ENCODE data around the gene FBXO15.

Gene FBXO15

GRCh38 chr18:74152857-74153256 is 5.2 kb upstream of the FBXO15 start:
- no peak for DNase-seq

GRCh38 chr18:74152270-74152669 is 4.6 kb upstream of the FBXO15 start:
- no peak for DNase-seq

GRCh38 chr18:74149878-74150277 is 2.2 kb upstream of the FBXO15 start:
- DNase-seq, result no peak

GRCh38 chr18:74148543-74149070 is 973 bp upstream of the FBXO15 start:
- no peak for DNase-seq

GRCh38 chr18:74147491-74147778 is 199 bp downstream of the FBXO15 start:
- DNase-seq, result no peak

- DNase-seq, result no peak
Observed at GRCh38 chr18:74146756-74147155, 878 bp downstream of the FBXO15 start.

- no peak for DNase-seq
Observed at GRCh38 chr18:74142252-74142651, 5.4 kb downstream of the FBXO15 start.

GRCh38 chr18:74141667-74142066 is 6.0 kb downstream of the FBXO15 start:
- DNase-seq, result no peak

- DNase-seq, result no peak
Observed at GRCh38 chr18:74140582-74140981, 7.1 kb downstream of the FBXO15 start.

- no peak for DNase-seq
Observed at GRCh38 chr18:74139888-74140287, 7.7 kb downstream of the FBXO15 start.

GRCh38 chr18:74139411-74139810 is 8.2 kb downstream of the FBXO15 start:
- DNase-seq, result no peak

GRCh38 chr18:74137920-74138538 is 9.6 kb downstream of the FBXO15 start:
- no peak for DNase-seq

GRCh38 chr18:74132201-74132600 is 15.4 kb downstream of the FBXO15 start:
- DNase-seq, result no peak

GRCh38 chr18:74131124-74131523 is 16.5 kb downstream of the FBXO15 start:
- DNase-seq, result no peak

- no peak for DNase-seq
Observed at GRCh38 chr18:74128159-74128558, 19.5 kb downstream of the FBXO15 start.

- no peak for DNase-seq
Observed at GRCh38 chr18:74126684-74127655, 20.7 kb downstream of the FBXO15 start.

- DNase-seq, result no peak
Observed at GRCh38 chr18:74124642-74125041, 23.0 kb downstream of the FBXO15 start.

- no peak for DNase-seq
Observed at GRCh38 chr18:74123200-74123599, 24.4 kb downstream of the FBXO15 start.

GRCh38 chr18:74116633-74117554 is 30.7 kb downstream of the FBXO15 start:
- no peak for DNase-seq

- no peak for DNase-seq
Observed at GRCh38 chr18:74115046-74115445, 32.6 kb downstream of the FBXO15 start.

GRCh38 chr18:74114116-74114515 is 33.5 kb downstream of the FBXO15 start:
- DNase-seq, result no peak

GRCh38 chr18:74113711-74114110 is 33.9 kb downstream of the FBXO15 start:
- no peak for DNase-seq

- DNase-seq, result no peak
Observed at GRCh38 chr18:74110976-74111375, 36.7 kb downstream of the FBXO15 start.
